Activated T-cell treated with anti-CD3 and anti-CD28 coated beads for 1 hour (primary cell): ENCODE measurements around the gene RALY.

Experiments
- DNase-seq: peaks from one replicate; pipeline ENCODE4 v3.0.0-alpha.2; 2020; ENCODE audit warnings: low read depth

The RALY gene

GRCh38 chr20:33986560-33987216 lies 7.0 kb upstream of the RALY start:
- no peak for DNase-seq

- no peak for DNase-seq
Measured at GRCh38 chr20:33990075-33990474, 3.6 kb upstream of the RALY start.

GRCh38 chr20:33991502-33991901 lies 2.2 kb upstream of the RALY start:
- no peak for DNase-seq

GRCh38 chr20:33992145-33992922 lies 1.4 kb upstream of the RALY start:
- DNase-seq, result no peak

- DNase-seq, result peak; percentile 99
Measured at GRCh38 chr20:33992923-33993575, 662 bp upstream of the RALY start.

GRCh38 chr20:33994222-33994913 lies 657 bp downstream of the RALY start:
- DNase-seq, result peak; percentile 74

- no peak for DNase-seq
Measured at GRCh38 chr20:33995053-33995831, 1.5 kb downstream of the RALY start.

- no peak for DNase-seq
Measured at GRCh38 chr20:33999025-33999649, 5.4 kb downstream of the RALY start.

- no peak for DNase-seq
Measured at GRCh38 chr20:34001378-34001777, 7.7 kb downstream of the RALY start.

GRCh38 chr20:34004227-34004626 lies 10.5 kb downstream of the RALY start:
- no peak for DNase-seq

GRCh38 chr20:34004790-34005457 lies 11.2 kb downstream of the RALY start:
- DNase-seq, result no peak

GRCh38 chr20:34006619-34007018 lies 12.9 kb downstream of the RALY start:
- DNase-seq, result no peak

- DNase-seq, result no peak
Measured at GRCh38 chr20:34008477-34008876, 14.8 kb downstream of the RALY start.

- DNase-seq, result no peak
Measured at GRCh38 chr20:34010405-34010931, 16.8 kb downstream of the RALY start.

GRCh38 chr20:34011275-34011674 lies 17.6 kb downstream of the RALY start:
- no peak for DNase-seq

- DNase-seq, result no peak
Measured at GRCh38 chr20:34012330-34012729, 18.6 kb downstream of the RALY start.

- no peak for DNase-seq
Measured at GRCh38 chr20:34012735-34013134, 19.0 kb downstream of the RALY start.

GRCh38 chr20:34013554-34013953 lies 19.8 kb downstream of the RALY start:
- DNase-seq, result no peak

GRCh38 chr20:34014878-34015277 lies 21.2 kb downstream of the RALY start:
- no peak for DNase-seq
